Measurements from ENCODE around the gene LRMDA. TPM values are rescaled to one million over a fixed set of nuclear protein-coding genes. Genes with fewer than 3 reads are reported as not detected.

Gene LRMDA
- total RNA-seq, 3 donors from 2014 or later, result 8.3 to 17.1 (median 11.1) TPM

- Histone ChIP-seq H3K36me3 (no peaks in the 10 kb centered on the region), H3K4me1 (no peaks in the 10 kb centered on the region), H3K4me3 (no peak overlapping the region), H3K27me3 (no peaks in the 10 kb centered on the region), H3K27ac (no peak overlapping the region), H3K9me3 (peaks cover 0 to 6% of the 10 kb centered on the region in 2 donors)
- intact Hi-C loops (cut with DNase I; ENCODE audit: low total_unique reads), result loop anchor here (5.0 kb wide), 1 partner anchor 396 kb away; no protein-coding TSS in a partner anchor
- TF ChIP-seq POLR2AphosphoS5 (IDR thresholded peaks at IDR 0.05), result no peak
- TF ChIP-seq CTCF (IDR thresholded peaks at IDR 0.05), result no peak
- no peak for TF ChIP-seq POLR2A (IDR thresholded peaks at IDR 0.05)
- no peak for DNase-seq (ENCODE audit: low spot score in 2 of 2)
Observed at GRCh38 chr10:75486591-75486990, 55.2 kb downstream of the LRMDA start.

- Histone ChIP-seq H3K27ac (no peak overlapping the region), H3K27me3 (no peaks in the 10 kb centered on the region), H3K4me1 (no peaks in the 10 kb centered on the region), H3K36me3 (no peaks in the 10 kb centered on the region), H3K9me3 (peaks cover 0 to 6% of the 10 kb centered on the region in 2 donors), H3K4me3 (no peak overlapping the region)
- TF ChIP-seq CTCF (IDR thresholded peaks at IDR 0.05) (no peak), POLR2A (IDR thresholded peaks at IDR 0.05) (no peak), POLR2AphosphoS5 (IDR thresholded peaks at IDR 0.05) (no peak)
- no peak for DNase-seq (ENCODE audit: low spot score in 2 of 2)
- intact Hi-C loops (cut with DNase I; ENCODE audit: low total_unique reads), result loop anchor here (5.0 kb wide), 1 partner anchor 395 kb away; no protein-coding TSS in a partner anchor
Observed at GRCh38 chr10:75487087-75487754, 55.8 kb downstream of the LRMDA start.

- Histone ChIP-seq H3K4me1 (no peaks in the 10 kb centered on the region), H3K4me3 (no peak overlapping the region), H3K27me3 (no peaks in the 10 kb centered on the region), H3K36me3 (no peaks in the 10 kb centered on the region), H3K9me3 (peaks cover 0 to 6% of the 10 kb centered on the region in 2 donors), H3K27ac (no peak overlapping the region)
- DNase-seq (ENCODE audit: low spot score in 2 of 2), result no peak
- TF ChIP-seq POLR2AphosphoS5 (IDR thresholded peaks at IDR 0.05) (no peak), POLR2A (IDR thresholded peaks at IDR 0.05) (no peak), CTCF (IDR thresholded peaks at IDR 0.05) (no peak)
- intact Hi-C loops (cut with DNase I; ENCODE audit: low total_unique reads), result loop anchor here (5.0 kb wide), 1 partner anchor 395 kb away; no protein-coding TSS in a partner anchor
Observed at GRCh38 chr10:75487755-75488125, 56.3 kb downstream of the LRMDA start.

- TF ChIP-seq POLR2A (IDR thresholded peaks at IDR 0.05) (no peak), POLR2AphosphoS5 (IDR thresholded peaks at IDR 0.05) (no peak), CTCF (IDR thresholded peaks at IDR 0.05) (no peak)
- Histone ChIP-seq H3K9me3 (no peaks in the 10 kb centered on the region), H3K27ac (no peak overlapping the region), H3K27me3 (no peaks in the 10 kb centered on the region), H3K36me3 (no peaks in the 10 kb centered on the region), H3K4me1 (no peaks in the 10 kb centered on the region), H3K4me3 (no peak overlapping the region)
- no peak for DNase-seq (ENCODE audit: low spot score in 2 of 2)
- intact Hi-C loops (cut with DNase I; ENCODE audit: low total_unique reads), result no loop called here
Observed at GRCh38 chr10:75492173-75492925, 60.9 kb downstream of the LRMDA start.

GRCh38 chr10:75493464-75493863 lies 62.0 kb downstream of the LRMDA start:
- TF ChIP-seq CTCF (IDR thresholded peaks at IDR 0.05) (no peak), POLR2AphosphoS5 (IDR thresholded peaks at IDR 0.05) (no peak), POLR2A (IDR thresholded peaks at IDR 0.05) (no peak)
- no peaks in the 10 kb centered on the region for H3K9me3 ChIP-seq
- no peaks in the 10 kb centered on the region for H3K36me3 ChIP-seq

More at GRCh38 chr10:75493464-75493863, 62.0 kb downstream of the LRMDA start:
- intact Hi-C loops (cut with DNase I; ENCODE audit: low total_unique reads), result no loop called here
- no peaks in the 10 kb centered on the region for H3K27me3 ChIP-seq
- DNase-seq (ENCODE audit: low spot score in 2 of 2), result no peak
- H3K27ac ChIP-seq, result no peak overlapping the region
- no peaks in the 10 kb centered on the region for H3K4me1 ChIP-seq
- H3K4me3 ChIP-seq, result no peak overlapping the region
